A549 (cell line): Measurements from ENCODE around the gene GLIPR1L1. TPM values are rescaled to one million over a fixed set of nuclear protein-coding genes. Genes with fewer than 3 reads are reported as not detected.

Experiments
- ATAC-seq, 2 experiments: fragments of 200-7000 bp in 1 of 2; fragments of >200 bp in 1 of 2; cut with Nextera tagmentation in 1 of 2; cut with Tn5 transposase in 1 of 2; 3 replicates each; pipeline versions ENCODE4 v1.8.0 to v1.9.1; 2018 to 2020; ENCODE audit warnings: mild to moderate bottlenecking in 1 of 2, moderate library complexity in 1 of 2
- CTCF ChIA-PET: fragments of 300-600 bp; sonication (Branson Sonifier 250); formaldehyde crosslinking; extraction: SDS; loops from one replicate; lab custom pipeline; 2021; ENCODE audit warnings: antibody characterized with exemption, inconsistent platforms; lab: Yijun Ruan, JAX
- POLR2A ChIA-PET: fragments of 350-600 bp; formaldehyde crosslinking; extraction: SDS; loops from one replicate; lab custom pipeline; 2021; ENCODE audit warnings: antibody characterized with exemption, inconsistent platforms; lab: Yijun Ruan, JAX
- DNase-seq, 2 experiments: peaks; one replicate each; pipeline versions ENCODE4 v3.0.0 to v3.0.0-alpha.2; 2011 to 2016; ENCODE audit warnings: low read depth in 1 of 2, low spot score in 1 of 2
- FAIRE-seq: peaks from 2 replicates; lab custom pipeline; 2011; peaks lifted over from hg19 to GRCh38; lab: Jason Lieb, UNC
- H3K27ac ChIP-seq, 2 experiments: fragments of >200 bp; sonication (Bioruptor Twin); formaldehyde crosslinking; 3 replicates each; pipeline ENCODE4 v1.5.1; 2016 to 2017
- H3K4me1 ChIP-seq: fragments of >200 bp; sonication (Bioruptor Twin); formaldehyde crosslinking; 3 replicates; pipeline ENCODE4 v1.6.1; 2016
- H3K4me2 ChIP-seq: fragments of >200 bp; sonication (Bioruptor Twin); formaldehyde crosslinking; 3 replicates; pipeline ENCODE4 v1.6.1; 2016
- H3K4me3 ChIP-seq: fragments of >200 bp; sonication (Bioruptor Twin); formaldehyde crosslinking; 3 replicates; pipeline ENCODE4 v1.5.1; 2016
- H3K9me3 ChIP-seq: fragments of >200 bp; sonication (Bioruptor Twin); formaldehyde crosslinking; 3 replicates; pipeline ENCODE4 v1.6.1; 2016
- CBX8 ChIP-seq: fragments of 200-600 bp; sonication (generic); IDR thresholded peaks from 2 replicates; pipeline ENCODE4 v1.6.1; 2016
- CEBPB ChIP-seq, 2 experiments: fragments of >200 bp in 1 of 2; sonication (Bioruptor Twin) in 1 of 2; formaldehyde crosslinking in 1 of 2; IDR thresholded peaks; 2 replicates each; pipeline ENCODE4 v1.6.1; 2012 to 2016
- CHD2 ChIP-seq: fragments of 150-350 bp; IDR thresholded peaks from 2 replicates; pipeline ENCODE4 v1.6.1; 2014; ENCODE audit warnings: low read length; ENCODE audit not compliant: partially characterized antibody
- CHD4 ChIP-seq: fragments of 200-600 bp; sonication (generic); IDR thresholded peaks from 2 replicates; pipeline ENCODE4 v1.6.1; 2016; ENCODE audit warnings: antibody characterized with exemption, mild to moderate bottlenecking, borderline replicate concordance
- CTCF ChIP-seq: fragments of >200 bp; sonication (Bioruptor Twin); formaldehyde crosslinking; IDR thresholded peaks from 3 replicates; pipeline ENCODE4 v1.5.1; 2016
- ESRRA ChIP-seq: fragments of 150-350 bp; IDR thresholded peaks from 2 replicates; pipeline ENCODE4 v1.6.1; 2014; ENCODE audit warnings: mild to moderate bottlenecking, low read length, borderline replicate concordance
- FOSB ChIP-seq: fragments of 250-450 bp; sonication (Bioruptor Pico); IDR thresholded peaks from 2 replicates; pipeline ENCODE4 v1.5.0; 2020; ENCODE audit warnings: mild to moderate bottlenecking, moderate library complexity
- FOXS1 ChIP-seq: fragments of 250-450 bp; sonication (Bioruptor Pico); IDR thresholded peaks from 2 replicates; pipeline ENCODE4 v1.5.0; 2020; ENCODE audit warnings: mild to moderate bottlenecking, moderate library complexity
- HDAC2 ChIP-seq: fragments of 200-600 bp; sonication (generic); IDR thresholded peaks from 2 replicates; pipeline ENCODE4 v1.6.1; 2016
- HES2 ChIP-seq: fragments of >200 bp; sonication (Bioruptor Twin); formaldehyde crosslinking; IDR thresholded peaks from 2 replicates; pipeline ENCODE4 v1.6.1; 2016
- HEYL ChIP-seq: fragments of 250-450 bp; sonication (Bioruptor Pico); IDR thresholded peaks from 2 replicates; pipeline ENCODE4 v1.8.0; 2021; ENCODE audit warnings: mild to moderate bottlenecking, moderate library complexity
- HOXB13 ChIP-seq: fragments of 250-450 bp; sonication (Bioruptor Pico); IDR thresholded peaks from 2 replicates; pipeline ENCODE4 v1.5.0; 2020; ENCODE audit warnings: low read depth, mild to moderate bottlenecking, moderate library complexity
- KDM1A ChIP-seq: fragments of 200-600 bp; sonication (generic); IDR thresholded peaks from 2 replicates; pipeline ENCODE4 v1.6.1; 2016; ENCODE audit warnings: low read depth, mild to moderate bottlenecking
- MAFK ChIP-seq: fragments of 450-650 bp; IDR thresholded peaks from 2 replicates; pipeline ENCODE4 v1.6.1; 2014; ENCODE audit not compliant: partially characterized antibody
- MAX ChIP-seq: IDR thresholded peaks from 2 replicates; pipeline ENCODE4 v1.6.1; 2012
- MAZ ChIP-seq: fragments of 150-350 bp; IDR thresholded peaks from 2 replicates; pipeline ENCODE4 v1.6.1; 2014; ENCODE audit warnings: antibody characterized with exemption, low read depth, low read length, borderline replicate concordance
- NFE2L2 ChIP-seq: fragments of 150-350 bp; conservative IDR thresholded peaks from 2 replicates; pipeline ENCODE4 v1.6.1; 2014; ENCODE audit warnings: low read length
- NPAS2 ChIP-seq: fragments of 250-450 bp; sonication (Bioruptor Pico); IDR thresholded peaks from 2 replicates; pipeline ENCODE4 v1.8.0; 2022; ENCODE audit warnings: mild to moderate bottlenecking, moderate library complexity, borderline replicate concordance
- POLR2A ChIP-seq: IDR thresholded peaks from 2 replicates; pipeline ENCODE4 v1.6.1; 2012; ENCODE audit warnings: mild to moderate bottlenecking, low read length
- POLR2AphosphoS2 ChIP-seq: conservative IDR thresholded peaks from 2 replicates; pipeline ENCODE4 v1.6.1; 2012; ENCODE audit warnings: low read length, improper control_type of control experiment, inconsistent platforms
- RAD21 ChIP-seq, 2 experiments: fragments of >200 bp in 1 of 2; sonication (Bioruptor Twin) in 1 of 2; formaldehyde crosslinking in 1 of 2; IDR thresholded peaks in 1 of 2; conservative IDR thresholded peaks in 1 of 2; 2 replicates in 1 of 2; 3 replicates in 1 of 2; pipeline ENCODE4 v1.6.1; 2012 to 2018; ENCODE audit warnings: inconsistent platforms in 1 of 2
- RCOR1 ChIP-seq: fragments of 150-350 bp; IDR thresholded peaks from 2 replicates; pipeline ENCODE4 v1.6.1; 2014; ENCODE audit warnings: antibody characterized with exemption, low read length, low read depth
- REST ChIP-seq: fragments of 200-600 bp; sonication (generic); IDR thresholded peaks from 2 replicates; pipeline ENCODE4 v1.6.1; 2016; ENCODE audit warnings: antibody characterized with exemption, mild to moderate bottlenecking, moderate library complexity
- TFCP2L1 ChIP-seq: fragments of 250-450 bp; sonication (Bioruptor Pico); IDR thresholded peaks from 2 replicates; pipeline ENCODE4 v1.5.0; 2021; ENCODE audit warnings: mild to moderate bottlenecking
- ZFP36 ChIP-seq: fragments of 450-650 bp; IDR thresholded peaks from 2 replicates; pipeline ENCODE4 v1.6.1; 2014; ENCODE audit warnings: borderline replicate concordance; ENCODE audit not compliant: partially characterized antibody
- ZSCAN20 ChIP-seq: fragments of 250-450 bp; sonication (Bioruptor Pico); IDR thresholded peaks from 2 replicates; pipeline ENCODE4 v1.8.0; 2022; ENCODE audit warnings: mild to moderate bottlenecking, moderate library complexity
- WGBS: methylation state at CpG from one replicate; pipeline ENCODE4 v1.1.6; 2017; ENCODE audit errors: missing lambda C conversion rate; 5-methylcytosine and 5-hydroxymethylcytosine counted together
- polyA plus RNA-seq, 4 experiments: library from polyadenylated mRNA; depleted of rRNA in 3 of 4; stranded (reverse); fragments of >200 nt; fragmentation: RNase III in 1 of 4; extraction: RNeasy Plus Mini Kit Qiagen cat#74134 plus additional on column Dnase treatment in 1 of 4; gene quantifications; 2 replicates in 3 of 4; 3 replicates in 1 of 4; pipeline ENCODE4 v1.2.3, GENCODE V29; 2011 to 2017
- TF ChIP-seq, protein P1 (sequence below): fragments of 150-350 bp; IDR thresholded peaks from 2 replicates; pipeline ENCODE4 v1.6.1; 2014; ENCODE audit warnings: low read depth, mild to moderate bottlenecking, low read length
- TF ChIP-seq, protein P2 (sequence below): fragments of 250-450 bp; sonication (Bioruptor Pico); IDR thresholded peaks from 2 replicates; pipeline ENCODE4 v1.5.0; 2021; ENCODE audit warnings: mild to moderate bottlenecking, moderate library complexity, borderline replicate concordance
- TF ChIP-seq, protein P3 (sequence below): fragments of 250-450 bp; sonication (Bioruptor Pico); IDR thresholded peaks from 2 replicates; pipeline ENCODE4 v1.5.0; 2020; ENCODE audit warnings: low read depth, mild to moderate bottlenecking, moderate library complexity

Gene GLIPR1L1
- polyA plus RNA-seq, 2 of the 4 experiments (the other 2 are of a cell fraction) = not detected

- TF ChIP-seq, protein P1, sequence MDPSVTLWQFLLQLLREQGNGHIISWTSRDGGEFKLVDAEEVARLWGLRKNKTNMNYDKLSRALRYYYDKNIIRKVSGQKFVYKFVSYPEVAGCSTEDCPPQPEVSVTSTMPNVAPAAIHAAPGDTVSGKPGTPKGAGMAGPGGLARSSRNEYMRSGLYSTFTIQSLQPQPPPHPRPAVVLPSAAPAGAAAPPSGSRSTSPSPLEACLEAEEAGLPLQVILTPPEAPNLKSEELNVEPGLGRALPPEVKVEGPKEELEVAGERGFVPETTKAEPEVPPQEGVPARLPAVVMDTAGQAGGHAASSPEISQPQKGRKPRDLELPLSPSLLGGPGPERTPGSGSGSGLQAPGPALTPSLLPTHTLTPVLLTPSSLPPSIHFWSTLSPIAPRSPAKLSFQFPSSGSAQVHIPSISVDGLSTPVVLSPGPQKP = no peak
- no peak for TF ChIP-seq POLR2A
- TF ChIP-seq NPAS2 (CRISPR knock-in tag) = no peak
- TF ChIP-seq HES2 = no peak
- TF ChIP-seq CHD2 = no peak
- TF ChIP-seq ESRRA = no peak
- no peak for TF ChIP-seq MAZ
- TF ChIP-seq CHD4 = no peak
- no peak for TF ChIP-seq CEBPB (IDR thresholded peaks at IDR 0.05)
- TF ChIP-seq, protein P2, sequence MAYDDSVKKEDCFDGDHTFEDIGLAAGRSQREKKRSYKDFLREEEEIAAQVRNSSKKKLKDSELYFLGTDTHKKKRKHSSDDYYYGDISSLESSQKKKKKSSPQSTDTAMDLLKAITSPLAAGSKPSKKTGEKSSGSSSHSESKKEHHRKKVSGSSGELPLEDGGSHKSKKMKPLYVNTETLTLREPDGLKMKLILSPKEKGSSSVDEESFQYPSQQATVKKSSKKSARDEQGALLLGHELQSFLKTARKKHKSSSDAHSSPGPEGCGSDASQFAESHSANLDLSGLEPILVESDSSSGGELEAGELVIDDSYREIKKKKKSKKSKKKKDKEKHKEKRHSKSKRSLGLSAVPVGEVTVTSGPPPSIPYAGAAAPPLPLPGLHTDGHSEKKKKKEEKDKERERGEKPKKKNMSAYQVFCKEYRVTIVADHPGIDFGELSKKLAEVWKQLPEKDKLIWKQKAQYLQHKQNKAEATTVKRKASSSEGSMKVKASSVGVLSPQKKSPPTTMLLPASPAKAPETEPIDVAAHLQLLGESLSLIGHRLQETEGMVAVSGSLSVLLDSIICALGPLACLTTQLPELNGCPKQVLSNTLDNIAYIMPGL = no peak
- TF ChIP-seq NFE2L2 = no peak
- no peak for TF ChIP-seq TFCP2L1
- no peak for TF ChIP-seq HEYL (CRISPR knock-in tag)
- TF ChIP-seq, protein P3, sequence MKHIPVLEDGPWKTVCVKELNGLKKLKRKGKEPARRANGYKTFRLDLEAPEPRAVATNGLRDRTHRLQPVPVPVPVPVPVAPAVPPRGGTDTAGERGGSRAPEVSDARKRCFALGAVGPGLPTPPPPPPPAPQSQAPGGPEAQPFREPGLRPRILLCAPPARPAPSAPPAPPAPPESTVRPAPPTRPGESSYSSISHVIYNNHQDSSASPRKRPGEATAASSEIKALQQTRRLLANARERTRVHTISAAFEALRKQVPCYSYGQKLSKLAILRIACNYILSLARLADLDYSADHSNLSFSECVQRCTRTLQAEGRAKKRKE (CRISPR knock-in tag) = no peak
- TF ChIP-seq HOXB13 (CRISPR knock-in tag) = no peak
- no peak for TF ChIP-seq POLR2AphosphoS2
- FAIRE-seq = no peak
- no peak for ATAC-seq
- ChIA-PET POLR2A (no interaction called here), CTCF (no interaction called here)
- H3K9me3 ChIP-seq = no peaks in the 10 kb centered on the region
- H3K4me1 ChIP-seq = no peaks in the 10 kb centered on the region
- DNase-seq = no peak
- no peak overlapping the region for H3K27ac ChIP-seq
- 89% methylated on average over 50 of the region's 56 CpGs for WGBS
- no peak overlapping the region for H3K4me2 ChIP-seq
- H3K4me3 ChIP-seq = no peak overlapping the region
Observed at GRCh38 chr12:75305412-75306332, 28.8 kb upstream of the GLIPR1L1 start.

DNA sequence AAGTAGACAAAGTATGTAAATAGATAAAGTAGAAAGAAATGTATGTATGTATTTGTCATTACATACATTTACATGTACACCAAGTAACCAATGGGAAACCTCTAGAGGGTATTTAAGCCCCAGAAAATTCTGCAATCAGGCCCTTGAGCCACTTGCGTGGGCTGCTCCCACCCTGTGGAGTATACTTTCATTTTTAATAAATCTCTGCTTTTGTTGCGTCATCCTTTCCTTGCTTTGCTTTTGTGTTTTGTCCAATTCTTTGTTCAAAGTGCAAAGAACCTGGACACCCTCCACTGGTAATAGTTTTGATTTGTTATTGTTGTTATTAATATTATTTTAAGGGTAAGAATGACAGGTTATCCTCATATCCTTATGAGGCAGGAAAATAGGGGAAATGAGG lies 26.2 kb upstream of the GLIPR1L1 start:
- DNase-seq (no peak), ATAC-seq (no peak), FAIRE-seq (no peak)
- Histone ChIP-seq H3K4me3 (no peak overlapping the region), H3K4me2 (no peak overlapping the region), H3K27ac (no peak overlapping the region), H3K9me3 (no peaks in the 10 kb centered on the region), H3K4me1 (no peaks in the 10 kb centered on the region)
- ChIA-PET POLR2A (no interaction called here), CTCF (no interaction called here)
- WGBS = 95% methylated on average over 2 of the region's 2 CpGs
- no peak for TF ChIP-seq REST
- no peak for TF ChIP-seq ZSCAN20 (CRISPR knock-in tag)
- no peak for TF ChIP-seq MAFK
- TF ChIP-seq FOSB (CRISPR knock-in tag) = no peak
- TF ChIP-seq KDM1A = no peak
- no peak for TF ChIP-seq RAD21 (conservative IDR thresholded peaks at IDR 0.05 in 1 of 2, IDR thresholded peaks at IDR 0.05 in 1 of 2)
- no peak for TF ChIP-seq ZFP36
- TF ChIP-seq HDAC2 = no peak
- no peak for TF ChIP-seq CTCF
- no peak for TF ChIP-seq CBX8
- TF ChIP-seq FOXS1 = no peak
- no peak for TF ChIP-seq RCOR1
- TF ChIP-seq POLR2A = no peak
- TF ChIP-seq MAX = no peak
